Sigmoid colon (tissue), 4 donors: ENCODE measurements around the gene TIGIT.

Source experiments
- CTCF ChIP-seq, 4 experiments: fragments of 450-650 bp in 3 of 4; fragments of 200-600 bp in 1 of 4; IDR thresholded peaks; one replicate each; pipeline ENCODE4 v1.5.1; 2016 to 2019; ENCODE audit warnings: antibody characterized with exemption in 4 of 4, mild to moderate bottlenecking in 3 of 4, moderate library complexity in 2 of 4
- EP300 ChIP-seq, 4 donors: sonication (generic); formaldehyde crosslinking; IDR thresholded peaks; one replicate each; pipeline ENCODE4 v1.6.1; 2017; ENCODE audit warnings: antibody characterized with exemption in 4 of 4
- POLR2A ChIP-seq, 2 donors: fragments of 450-650 bp; IDR thresholded peaks; one replicate each; pipeline ENCODE4 v1.6.1; 2016; ENCODE audit warnings: antibody characterized with exemption in 2 of 2, mild to moderate bottlenecking in 2 of 2, moderate library complexity in 2 of 2
- POLR2AphosphoS5 ChIP-seq, 4 donors: sonication (generic); formaldehyde crosslinking; IDR thresholded peaks; one replicate each; pipeline ENCODE4 v1.6.1; 2017; ENCODE audit warnings: antibody characterized with exemption in 4 of 4

DNA sequence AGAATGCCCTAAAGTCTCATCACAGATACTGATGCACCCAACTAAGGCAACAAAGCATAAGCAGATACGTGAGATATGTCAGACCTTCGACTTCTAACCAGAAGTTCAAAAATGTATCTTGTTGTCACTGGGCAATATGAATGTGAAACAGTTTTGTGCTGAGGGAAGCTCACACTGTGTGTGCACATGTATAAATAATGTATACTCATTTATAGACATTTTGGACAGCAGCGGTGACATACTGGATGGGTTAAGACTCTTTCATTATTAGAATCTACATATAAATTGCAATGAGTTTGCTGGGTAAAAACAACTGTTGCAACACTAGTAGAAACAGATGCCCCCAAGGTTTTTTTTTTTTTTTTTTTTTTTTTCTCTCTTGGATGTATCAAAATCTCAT lies 37.9 kb downstream of the TIGIT start:
- TF ChIP-seq CTCF (IDR thresholded peaks at IDR 0.05) (no peak), POLR2AphosphoS5 (IDR thresholded peaks at IDR 0.05) (no peak), EP300 (IDR thresholded peaks at IDR 0.05) (no peak), POLR2A (IDR thresholded peaks at IDR 0.05) (no peak)
